ENCODE measurements around the gene USP25.

Gene USP25

DNA sequence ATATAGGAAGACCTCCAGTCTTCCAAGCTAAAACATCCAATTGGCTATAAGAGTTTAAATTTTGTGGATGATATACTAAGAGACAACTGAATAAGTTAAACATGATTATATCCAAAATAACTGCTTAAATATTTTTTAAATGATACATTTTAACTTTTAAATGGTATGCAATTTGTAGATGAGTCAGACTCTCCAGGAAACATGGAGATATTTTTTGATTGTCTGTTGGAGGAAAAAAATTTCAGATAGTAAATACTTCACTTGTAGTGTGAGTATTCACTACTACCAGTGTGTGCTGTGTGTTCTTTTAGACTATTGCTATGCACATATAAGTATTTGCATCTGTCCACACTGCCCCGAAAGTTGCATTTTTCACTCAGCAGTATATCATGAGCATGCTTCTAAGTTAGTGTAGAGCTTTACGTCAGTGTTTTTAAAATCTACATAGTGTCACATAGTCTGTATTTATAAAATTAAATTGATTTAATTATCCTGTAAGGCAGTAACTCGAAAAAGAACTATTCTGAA lies 91.1 kb downstream of the USP25 start:
- no peaks in the 10 kb centered on the region for H3K9me3 ChIP-seq (ENCODE audit: insufficient read depth, low read length, severe bottlenecking)
- peaks cover 51% of the 10 kb centered on the region for H3K36me3 ChIP-seq (ENCODE audit: insufficient read depth, low read length)
- H2AFZ ChIP-seq (ENCODE audit: low read depth, low read length) = no peak overlapping the region
- peaks cover 7% of the 10 kb centered on the region for H3K4me1 ChIP-seq (ENCODE audit: insufficient read depth, low read length)
- no peaks in the 10 kb centered on the region for H4K20me1 ChIP-seq (ENCODE audit: insufficient read depth, low read length)
- H3K27ac ChIP-seq (ENCODE audit: low read length) = no peak overlapping the region
- no peak for ATAC-seq (ENCODE audit: insufficient read depth, low read depth)
- TF ChIP-seq EZH2 (IDR thresholded peaks at IDR 0.05; ENCODE audit: borderline replicate concordance, low read depth, low read length, severe bottlenecking) = no peak
- no peak overlapping the region for H3K4me3 ChIP-seq (ENCODE audit: low read depth in 1 of 2, low read length in 2 of 2)
- H3K27me3 ChIP-seq (ENCODE audit: insufficient read depth, low read length, poor library complexity) = no peaks in the 10 kb centered on the region
- no peak overlapping the region for H3K4me2 ChIP-seq (ENCODE audit: insufficient read depth, low read length)
- no peak overlapping the region for H3K9ac ChIP-seq (ENCODE audit: low read depth, low read length)
- DNase-seq = no peak
- H3K79me2 ChIP-seq (ENCODE audit: insufficient read depth, low read length) = no peaks in the 10 kb centered on the region

DNA sequence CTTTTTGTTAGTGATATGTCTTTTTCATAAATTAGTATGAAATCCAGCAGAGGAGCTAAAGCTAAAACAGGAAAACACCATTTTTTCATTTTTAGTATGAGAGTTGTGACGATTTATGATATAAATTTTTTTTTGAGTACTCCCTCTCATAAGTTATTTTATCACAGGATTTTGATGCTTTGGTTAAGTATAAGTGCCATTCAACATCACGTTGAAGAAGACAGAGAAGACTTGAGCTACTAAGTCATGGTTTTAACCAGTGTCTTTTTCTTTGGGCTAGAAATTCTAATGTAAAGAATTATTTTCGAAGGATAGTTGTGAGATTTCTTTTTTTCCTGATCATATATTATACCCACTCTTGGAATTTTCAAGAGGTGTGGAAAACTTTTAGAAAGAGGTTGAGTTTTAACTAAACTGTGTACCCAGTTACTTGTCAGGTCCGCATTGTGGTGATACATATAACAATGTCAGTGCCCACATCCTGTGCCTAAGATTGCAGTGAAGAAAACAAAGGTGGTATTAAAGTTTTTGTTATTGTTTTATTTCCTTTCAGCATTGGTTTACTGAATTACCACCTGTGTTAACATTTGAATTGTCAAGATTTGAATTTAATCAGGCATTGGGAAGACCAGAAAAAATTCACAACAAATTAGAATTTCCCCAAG lies 93.8 kb downstream of the USP25 start:
- Histone ChIP-seq H3K4me1 (ENCODE audit: insufficient read depth, low read length) (peaks cover 7% of the 10 kb centered on the region), H3K27ac (ENCODE audit: low read length) (no peak overlapping the region), H3K9ac (ENCODE audit: low read depth, low read length) (no peak overlapping the region), H3K4me3 (ENCODE audit: low read depth in 1 of 2, low read length in 2 of 2) (no peak overlapping the region), H3K79me2 (ENCODE audit: insufficient read depth, low read length) (no peaks in the 10 kb centered on the region), H2AFZ (ENCODE audit: low read depth, low read length) (no peak overlapping the region), H3K4me2 (ENCODE audit: insufficient read depth, low read length) (no peak overlapping the region), H3K9me3 (ENCODE audit: insufficient read depth, low read length, severe bottlenecking) (no peaks in the 10 kb centered on the region), H4K20me1 (ENCODE audit: insufficient read depth, low read length) (no peaks in the 10 kb centered on the region), H3K27me3 (ENCODE audit: insufficient read depth, low read length, poor library complexity) (no peaks in the 10 kb centered on the region), H3K36me3 (ENCODE audit: insufficient read depth, low read length) (peaks cover 53% of the 10 kb centered on the region)
- TF ChIP-seq CTCF (IDR thresholded peaks at IDR 0.05; ENCODE audit: borderline replicate concordance, extremely low read depth, low read length, poor library complexity, severe bottlenecking) (no peak), EZH2 (IDR thresholded peaks at IDR 0.05; ENCODE audit: borderline replicate concordance, low read depth, low read length, severe bottlenecking) (no peak)
- peak; percentile 25 for DNase-seq
- peak; percentile 88 for ATAC-seq (ENCODE audit: insufficient read depth, low read depth)

DNA sequence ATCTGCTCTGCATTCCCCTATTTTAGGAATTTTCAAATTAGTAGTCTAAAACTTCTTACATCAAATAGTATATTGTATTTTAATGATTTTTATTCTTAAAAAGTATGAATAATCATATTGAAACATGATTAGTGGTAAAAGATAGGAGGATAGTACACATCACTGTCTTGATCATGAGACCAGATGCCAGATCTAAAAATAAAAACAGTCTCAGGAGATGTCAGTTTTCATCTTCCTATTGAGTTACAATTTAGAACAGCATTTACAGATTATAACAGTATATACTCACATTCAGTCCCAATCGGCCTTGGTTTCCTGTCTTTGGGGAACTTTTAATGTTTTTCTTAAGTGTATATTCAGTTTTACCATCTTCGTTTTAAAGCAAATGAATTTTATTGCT lies 95.9 kb downstream of the USP25 start:
- Histone ChIP-seq H3K4me3 (ENCODE audit: low read depth in 1 of 2, low read length in 2 of 2) (no peak overlapping the region), H3K4me1 (ENCODE audit: insufficient read depth, low read length) (peaks cover 7% of the 10 kb centered on the region), H2AFZ (ENCODE audit: low read depth, low read length) (no peak overlapping the region), H3K36me3 (ENCODE audit: insufficient read depth, low read length) (peaks cover 58% of the 10 kb centered on the region), H3K79me2 (ENCODE audit: insufficient read depth, low read length) (no peaks in the 10 kb centered on the region), H3K4me2 (ENCODE audit: insufficient read depth, low read length) (no peak overlapping the region), H3K27ac (ENCODE audit: low read length) (no peak overlapping the region), H3K27me3 (ENCODE audit: insufficient read depth, low read length, poor library complexity) (no peaks in the 10 kb centered on the region), H4K20me1 (ENCODE audit: insufficient read depth, low read length) (no peaks in the 10 kb centered on the region), H3K9ac (ENCODE audit: low read depth, low read length) (no peak overlapping the region), H3K9me3 (ENCODE audit: insufficient read depth, low read length, severe bottlenecking) (no peaks in the 10 kb centered on the region)
- no peak for DNase-seq
- TF ChIP-seq EZH2 (IDR thresholded peaks at IDR 0.05; ENCODE audit: borderline replicate concordance, low read depth, low read length, severe bottlenecking) = no peak
- TF ChIP-seq CTCF (IDR thresholded peaks at IDR 0.05; ENCODE audit: borderline replicate concordance, extremely low read depth, low read length, poor library complexity, severe bottlenecking) = no peak
- ATAC-seq (ENCODE audit: insufficient read depth, low read depth) = no peak

GRCh38 chr21:15826147-15826780 lies 96.5 kb downstream of the USP25 start:
- H2AFZ ChIP-seq (ENCODE audit: low read depth, low read length) = no peak overlapping the region
- no peak overlapping the region for H3K27ac ChIP-seq (ENCODE audit: low read length)

More at GRCh38 chr21:15826147-15826780, 96.5 kb downstream of the USP25 start:
- TF ChIP-seq EZH2 (IDR thresholded peaks at IDR 0.05; ENCODE audit: borderline replicate concordance, low read depth, low read length, severe bottlenecking) (no peak), CTCF (IDR thresholded peaks at IDR 0.05; ENCODE audit: borderline replicate concordance, extremely low read depth, low read length, poor library complexity, severe bottlenecking) (peak; percentile 65)
- Histone ChIP-seq H3K27me3 (ENCODE audit: insufficient read depth, low read length, poor library complexity) (no peaks in the 10 kb centered on the region), H3K4me1 (ENCODE audit: insufficient read depth, low read length) (peaks cover 7% of the 10 kb centered on the region), H4K20me1 (ENCODE audit: insufficient read depth, low read length) (no peaks in the 10 kb centered on the region), H3K9me3 (ENCODE audit: insufficient read depth, low read length, severe bottlenecking) (no peaks in the 10 kb centered on the region), H3K4me2 (ENCODE audit: insufficient read depth, low read length) (no peak overlapping the region), H3K4me3 (ENCODE audit: low read depth in 1 of 2, low read length in 2 of 2) (no peak overlapping the region), H3K36me3 (ENCODE audit: insufficient read depth, low read length) (peaks cover 60% of the 10 kb centered on the region), H3K79me2 (ENCODE audit: insufficient read depth, low read length) (no peaks in the 10 kb centered on the region), H3K9ac (ENCODE audit: low read depth, low read length) (no peak overlapping the region)
- DNase-seq (peak; percentile 27), ATAC-seq (ENCODE audit: insufficient read depth, low read depth) (peak; percentile 61; the same call in 1 of the 3 replicates)

Measured in DND-41 (cell line).